Ramos (cell line): ENCODE results near the gene FAM53B.

Source experiments
- in situ Hi-C: fragments of 300-500 bp; cut with MboI; formaldehyde crosslinking; loops from one replicate; pipeline ENCODE4 v1.14.3; 2022; ENCODE audit warnings: low sequenced_read_pairs; ENCODE audit not compliant: unreplicated experiment

FAM53B gene

DNA sequence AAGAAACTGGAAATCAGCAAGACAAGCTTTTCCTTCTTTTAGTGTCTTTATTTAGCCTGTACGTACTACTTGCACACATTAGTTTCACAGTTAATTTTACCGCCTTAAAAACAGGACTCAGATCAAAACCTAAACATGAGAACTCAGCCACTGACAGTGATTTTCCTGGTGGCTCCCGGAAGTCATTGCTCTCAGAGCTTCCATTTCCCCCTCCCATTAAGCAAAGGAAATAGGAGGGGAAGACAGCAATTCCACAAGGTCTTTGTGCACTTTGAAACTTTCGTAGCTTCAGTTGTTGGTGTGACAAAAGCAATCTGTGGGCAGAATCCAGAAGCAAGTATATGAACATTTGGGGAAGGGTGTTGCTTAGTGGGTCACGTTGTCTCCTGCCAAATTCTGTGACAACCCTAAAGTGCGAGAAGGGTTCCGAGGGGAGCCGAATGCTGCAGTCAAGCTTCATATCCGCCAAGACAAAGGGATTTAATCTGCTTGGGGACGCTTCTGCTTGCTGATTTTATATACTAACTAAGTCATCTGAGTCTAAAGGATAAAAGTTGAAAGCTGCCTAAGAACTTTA is 30.4 kb downstream of the FAM53B start:
- in situ Hi-C loops, result no loop called here

DNA sequence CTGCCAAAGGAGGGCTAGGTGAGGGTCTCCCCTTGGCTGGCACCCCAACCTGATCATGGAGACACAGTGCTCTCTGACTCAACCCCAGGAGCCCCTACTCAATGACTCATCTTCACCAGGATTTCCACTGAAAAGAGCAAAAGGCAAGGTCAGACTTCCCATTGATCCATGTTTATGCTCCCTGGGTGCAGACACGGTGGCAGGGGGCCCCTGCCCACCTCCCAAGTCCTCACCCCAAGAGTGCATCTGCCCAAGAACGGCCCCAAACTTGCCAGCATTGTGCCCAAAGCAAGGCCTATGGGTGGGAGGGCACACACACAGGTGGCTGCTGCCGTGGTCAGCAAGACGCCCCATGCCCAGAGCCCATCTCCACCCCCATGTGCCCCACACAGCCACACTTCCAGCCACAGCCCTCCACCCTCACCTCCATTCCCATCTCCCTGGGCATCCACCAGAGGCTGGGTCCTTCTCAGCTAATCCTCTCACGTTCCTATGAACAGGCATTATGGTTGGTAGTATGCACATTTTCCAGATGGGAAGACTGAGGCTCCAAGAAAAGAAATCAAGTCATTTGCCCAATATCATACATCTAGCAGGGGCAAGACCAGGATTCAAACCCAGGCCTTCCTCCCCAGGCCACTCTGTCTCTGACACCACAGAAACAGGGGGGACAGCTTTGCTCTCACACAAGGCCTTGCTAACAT is 31.3 kb downstream of the FAM53B start:
- in situ Hi-C loops, result no loop called here

DNA sequence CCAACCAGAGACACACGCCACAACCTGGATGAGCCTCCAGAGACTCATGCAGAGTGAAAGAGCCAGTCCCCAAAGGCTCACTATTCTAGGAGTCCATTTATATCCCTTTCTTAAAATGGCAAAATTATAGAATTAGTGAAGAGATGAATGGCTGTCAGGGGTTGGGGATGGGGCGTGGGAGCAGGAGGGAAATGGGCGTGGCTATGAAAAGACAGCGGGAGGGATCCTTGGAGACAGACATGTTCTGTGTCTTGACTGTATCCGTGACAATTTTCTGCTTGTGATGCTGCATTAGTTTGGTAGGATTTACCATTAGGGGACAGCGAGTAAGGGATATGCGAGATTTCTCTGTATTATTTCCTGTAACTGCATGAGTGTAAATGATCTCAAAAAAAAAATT is 33.0 kb downstream of the FAM53B start:
- in situ Hi-C loops, result no loop called here

DNA sequence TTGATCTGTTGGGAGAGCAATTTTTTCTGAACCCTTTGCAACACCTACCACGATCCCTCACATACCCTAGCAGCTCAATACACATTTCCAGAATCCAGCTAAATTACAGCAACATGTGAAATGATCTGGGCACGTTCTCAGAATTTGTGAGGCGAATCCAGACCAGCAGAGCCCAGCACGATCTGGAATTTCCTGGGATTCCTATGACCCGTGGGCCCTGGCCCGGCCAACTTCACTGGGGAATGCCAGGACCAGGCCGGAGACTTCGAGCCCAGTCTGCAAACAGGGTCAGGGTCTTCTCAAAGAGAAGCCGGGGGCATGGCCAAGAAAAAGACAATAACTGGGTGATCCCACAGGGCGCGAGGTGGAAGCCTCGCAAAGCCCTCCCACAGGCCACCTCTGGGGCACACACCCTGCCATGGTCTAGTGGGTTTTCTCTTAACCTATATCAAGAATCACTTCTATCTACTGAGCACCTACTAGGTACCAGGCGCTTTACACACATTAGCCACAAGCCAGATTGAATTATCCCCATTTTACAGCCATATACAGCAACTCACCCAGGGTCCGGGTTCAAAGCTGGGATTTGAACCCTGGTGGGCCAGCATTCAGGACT is 33.8 kb downstream of the FAM53B start:
- in situ Hi-C loops, result no loop called here

DNA sequence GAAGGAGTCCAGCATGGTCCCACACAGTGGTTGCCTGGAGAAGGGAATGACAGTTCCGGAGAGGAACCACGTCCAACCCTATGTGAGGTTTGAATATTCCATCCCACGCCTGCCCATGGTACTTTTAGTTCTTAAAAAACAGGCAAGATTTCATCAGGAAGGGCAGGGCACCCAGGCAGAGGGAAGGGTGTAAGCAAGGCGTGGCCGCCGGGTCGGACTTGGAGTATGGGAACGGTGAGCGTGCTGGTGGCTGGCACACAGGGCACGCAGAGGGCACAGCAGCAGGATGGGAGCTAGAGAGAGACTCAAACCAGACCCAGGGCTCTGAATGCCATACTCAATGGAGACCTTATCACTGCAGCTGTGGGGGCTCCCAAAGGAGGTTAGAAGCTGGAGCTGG is 34.3 kb downstream of the FAM53B start:
- in situ Hi-C loops, result no loop called here

DNA sequence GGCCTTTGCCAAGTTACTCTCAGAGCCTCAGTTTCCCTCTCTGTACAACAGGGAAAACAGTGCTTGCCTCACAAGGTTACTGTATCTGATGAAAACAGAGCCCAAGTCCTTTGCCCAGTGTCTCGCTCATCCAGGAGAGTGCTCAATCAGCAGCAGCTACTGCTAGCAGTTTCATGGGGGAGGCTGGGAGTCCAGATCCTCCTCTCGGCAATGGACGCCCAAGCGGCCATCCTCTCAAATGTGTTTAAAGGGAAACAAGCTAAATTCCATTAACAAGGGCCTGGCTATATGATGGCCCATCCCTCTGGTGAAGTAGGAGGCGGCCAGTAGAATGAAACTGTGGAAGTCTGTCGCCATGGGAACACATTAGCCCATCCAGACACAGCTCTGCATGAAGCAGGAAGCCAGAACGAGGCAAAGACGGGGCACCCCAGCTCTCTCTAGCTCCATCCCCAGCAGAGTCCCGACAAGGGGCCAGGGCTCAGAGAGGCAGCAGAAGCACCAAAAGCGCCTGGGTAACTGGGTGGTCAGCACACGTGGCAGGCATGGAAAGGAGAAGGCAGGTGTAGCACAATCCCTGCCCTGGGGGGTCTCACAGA is 35.2 kb downstream of the FAM53B start:
- in situ Hi-C loops, result no loop called here

DNA sequence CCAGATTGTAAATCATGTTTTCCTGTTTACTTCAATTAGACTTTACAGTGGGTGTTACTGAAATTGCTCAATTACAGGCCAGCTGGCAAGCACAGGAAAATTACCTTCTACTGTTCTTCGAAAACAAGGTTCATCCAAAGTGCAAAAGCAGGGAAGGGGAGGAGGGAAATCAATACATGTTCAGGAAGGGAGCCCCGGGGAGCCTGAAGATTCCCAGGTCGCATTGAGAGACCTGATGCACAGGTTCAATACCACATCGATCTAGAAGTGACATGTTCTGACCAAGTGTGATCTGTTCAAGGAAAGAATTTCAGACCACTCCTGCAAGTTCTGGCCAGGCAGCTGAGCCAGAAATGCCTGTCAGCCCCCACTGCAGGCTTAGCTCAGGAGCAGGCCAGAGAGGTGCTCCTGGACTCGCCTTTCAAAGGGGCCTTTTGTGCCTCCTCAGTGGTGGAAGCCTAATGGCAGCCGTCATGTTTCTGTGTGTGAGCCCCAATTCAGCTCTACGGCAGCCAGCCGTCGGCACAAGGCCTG is 35.9 kb downstream of the FAM53B start:
- in situ Hi-C loops, result no loop called here

DNA sequence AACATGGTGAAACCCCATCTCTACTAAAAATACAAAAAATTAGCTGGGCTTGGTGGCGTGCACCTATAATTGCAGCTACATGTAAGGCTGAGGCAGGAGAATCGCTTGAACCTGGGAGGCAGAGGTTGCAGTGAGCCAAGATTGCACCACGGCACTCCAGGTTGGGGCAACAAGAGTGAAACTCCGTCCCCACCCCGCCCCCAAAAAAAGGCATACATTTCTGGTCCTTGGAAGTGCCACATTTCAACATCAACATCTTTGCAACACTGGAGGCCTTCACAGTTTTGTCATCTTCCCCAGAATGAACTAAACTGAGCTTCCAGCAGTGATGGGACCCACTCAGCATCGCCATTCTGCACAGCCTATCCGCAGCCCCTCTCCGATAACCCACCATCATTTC is 36.6 kb downstream of the FAM53B start:
- in situ Hi-C loops, result no loop called here

DNA sequence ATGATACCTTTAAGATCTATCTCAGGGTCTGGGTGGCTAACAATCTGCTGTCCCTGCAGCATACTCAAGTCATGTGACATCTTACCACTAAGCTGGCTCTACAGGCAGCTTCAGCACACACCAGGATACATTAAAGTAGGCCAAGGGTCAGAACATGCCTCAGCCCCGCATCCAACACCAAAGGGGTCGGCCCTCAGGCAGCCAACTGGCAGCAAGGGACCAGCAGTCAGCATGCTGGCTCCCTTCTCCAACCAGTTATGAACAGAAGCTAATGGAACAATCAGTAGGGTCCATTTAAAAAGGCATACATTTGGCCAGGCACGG is 37.1 kb downstream of the FAM53B start:
- in situ Hi-C loops, result no loop called here

DNA sequence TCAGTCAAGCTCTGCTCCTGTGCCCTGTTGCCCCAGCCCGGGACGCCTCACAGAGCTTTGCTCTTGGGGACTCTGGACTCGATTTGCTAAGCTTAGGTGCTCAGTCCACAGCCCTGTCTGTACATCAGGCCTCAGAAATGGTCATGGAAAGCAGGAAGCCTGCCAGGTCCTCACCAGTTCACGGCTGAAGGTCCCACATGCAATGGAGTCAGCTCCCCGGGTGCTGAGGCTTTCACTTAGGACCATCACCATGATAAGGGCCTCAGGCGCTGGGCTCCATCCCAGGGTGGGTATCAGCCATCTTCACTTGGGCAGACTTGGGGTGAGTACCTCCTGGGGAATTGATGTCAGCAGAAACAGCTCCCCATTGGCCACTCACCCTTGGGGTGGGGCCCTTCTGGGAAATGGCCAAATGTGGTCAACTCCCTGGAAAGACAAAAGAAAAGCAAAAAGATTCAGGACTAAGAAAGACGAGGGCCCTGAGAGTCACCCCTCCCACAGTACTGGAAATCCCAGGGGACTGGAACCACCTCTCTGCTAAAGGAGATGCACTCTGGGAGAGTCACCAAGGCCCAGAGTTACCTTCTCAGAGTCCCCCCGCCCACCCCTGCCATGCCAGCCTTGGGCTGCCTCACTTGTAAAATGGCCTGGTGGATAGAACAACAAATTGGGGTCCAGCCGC is 37.6 kb downstream of the FAM53B start:
- in situ Hi-C loops, result no loop called here

DNA sequence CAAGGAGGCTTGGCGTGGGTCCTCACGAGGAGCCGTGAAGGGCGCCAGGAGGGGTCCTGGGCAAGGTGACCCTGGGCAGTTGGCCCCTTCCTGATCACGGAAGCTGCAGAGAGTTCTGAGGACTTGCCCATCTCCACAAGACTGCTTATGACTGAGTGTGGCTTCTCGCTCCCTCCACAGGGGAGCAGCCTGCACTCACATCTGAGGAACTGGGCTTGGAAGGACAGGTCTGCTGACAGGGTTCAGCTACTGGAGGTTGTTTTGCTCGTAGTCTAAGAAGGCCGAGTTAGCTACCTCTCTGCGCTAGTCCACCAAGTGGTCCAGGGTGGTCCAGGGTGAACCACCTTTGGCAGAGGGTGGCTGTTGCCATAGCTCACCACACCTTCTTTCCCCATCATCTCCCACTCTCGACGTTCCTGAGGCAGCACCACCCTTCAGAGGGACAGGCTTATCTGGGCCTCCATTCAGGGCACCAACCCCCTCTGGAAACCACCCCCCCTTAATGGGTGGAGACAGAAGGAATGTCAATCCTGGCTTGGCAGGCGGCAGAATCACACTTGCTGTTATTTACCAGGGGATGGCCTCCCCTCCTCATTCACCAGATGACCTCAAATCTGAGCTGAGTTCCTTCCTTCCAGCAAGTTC is 38.2 kb downstream of the FAM53B start:
- in situ Hi-C loops, result no loop called here

DNA sequence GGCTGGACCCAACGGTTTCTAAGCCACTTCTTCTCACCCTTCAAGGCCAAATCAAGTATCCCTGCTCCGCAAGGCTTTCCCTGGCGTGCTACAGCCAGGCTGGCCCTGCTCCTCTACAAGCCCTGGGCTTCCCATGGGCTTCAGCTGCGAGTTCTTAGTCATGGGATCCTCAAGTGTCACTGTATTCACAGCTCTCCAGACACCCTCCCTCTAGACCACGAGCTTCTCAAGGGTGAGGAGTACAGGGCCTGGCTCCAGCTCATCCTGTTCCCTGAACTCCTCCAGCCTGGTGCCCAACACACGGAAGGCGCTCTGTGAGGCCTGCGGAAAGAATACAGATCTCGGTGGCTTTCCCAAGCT is 38.8 kb downstream of the FAM53B start:
- in situ Hi-C loops, result no loop called here

DNA sequence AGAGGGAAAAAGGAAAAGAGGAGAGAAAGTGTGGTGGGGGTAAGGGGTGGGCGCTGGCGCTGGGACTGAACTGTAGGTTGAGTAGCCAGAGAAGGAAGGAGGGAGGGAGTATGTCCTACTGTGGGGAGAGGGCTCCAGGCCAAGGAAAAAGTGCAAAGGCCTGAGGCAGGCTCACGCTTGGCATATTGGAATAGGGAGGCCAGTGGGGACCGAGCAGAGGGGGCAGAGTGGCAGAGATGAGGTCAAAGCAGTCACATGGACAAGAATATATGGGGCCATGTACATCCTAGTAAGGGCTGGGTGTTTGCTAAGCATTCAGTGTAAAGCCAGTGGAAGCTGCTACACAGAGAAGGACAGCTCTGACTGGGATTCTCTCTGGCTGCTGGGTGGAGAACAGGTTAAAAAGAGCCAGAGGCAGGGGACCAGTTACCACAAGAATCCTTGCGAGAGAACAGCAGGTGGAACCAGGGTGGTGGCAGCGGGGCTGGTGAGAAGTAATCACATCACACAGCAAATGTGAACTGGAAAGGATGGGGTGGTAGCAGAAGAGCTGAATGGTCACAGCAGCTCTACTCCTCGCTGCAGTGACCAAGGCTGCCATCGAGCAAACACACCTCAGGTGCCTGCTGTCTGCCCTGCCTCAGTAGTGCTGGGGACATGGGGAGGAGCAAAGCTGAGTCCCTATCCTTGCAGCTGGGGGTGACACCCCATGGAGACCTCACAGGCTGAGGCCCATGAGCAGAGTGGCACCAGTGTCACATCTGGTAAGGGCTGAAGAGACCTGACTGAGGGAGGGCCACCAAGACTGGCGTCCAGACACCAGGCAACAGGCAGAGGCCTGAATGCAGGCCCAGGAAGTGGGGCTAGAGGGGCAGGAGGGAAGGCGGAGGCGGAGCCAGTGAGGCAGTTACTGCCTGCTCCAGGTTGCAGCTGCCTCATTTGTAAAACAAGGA is 39.5 kb downstream of the FAM53B start:
- in situ Hi-C loops, result no loop called here

DNA sequence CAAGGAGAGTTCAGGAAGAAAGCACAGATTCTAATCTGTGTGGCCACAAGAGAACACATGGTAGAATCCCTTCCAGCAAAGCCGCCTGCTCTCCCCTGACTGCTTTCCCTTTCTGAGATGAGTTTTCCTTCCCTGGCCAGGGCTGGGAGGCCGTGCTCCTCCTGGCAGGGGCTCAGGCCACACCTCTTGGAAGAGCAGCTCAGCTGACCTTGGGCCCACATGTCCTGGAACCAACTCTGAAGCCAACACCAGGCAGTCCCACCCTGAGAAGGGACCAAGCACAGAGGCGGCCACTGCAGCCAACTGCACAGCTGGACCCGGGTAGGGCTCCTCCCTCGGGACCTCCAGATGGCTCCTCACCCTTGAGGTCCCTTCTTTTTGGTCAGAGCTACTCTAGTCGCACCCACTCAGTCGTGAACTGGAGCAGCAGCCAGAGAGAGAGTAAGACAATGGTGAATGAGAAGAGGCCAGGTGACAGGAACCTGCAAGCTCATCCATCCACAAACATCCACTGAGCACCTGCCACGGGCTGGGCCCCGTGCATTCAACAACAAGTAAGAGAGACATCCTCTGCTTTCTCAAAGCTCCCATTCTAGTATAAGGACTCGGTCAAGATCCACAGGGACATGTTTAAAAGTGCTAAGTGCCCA is 40.3 kb downstream of the FAM53B start:
- in situ Hi-C loops, result no loop called here

DNA sequence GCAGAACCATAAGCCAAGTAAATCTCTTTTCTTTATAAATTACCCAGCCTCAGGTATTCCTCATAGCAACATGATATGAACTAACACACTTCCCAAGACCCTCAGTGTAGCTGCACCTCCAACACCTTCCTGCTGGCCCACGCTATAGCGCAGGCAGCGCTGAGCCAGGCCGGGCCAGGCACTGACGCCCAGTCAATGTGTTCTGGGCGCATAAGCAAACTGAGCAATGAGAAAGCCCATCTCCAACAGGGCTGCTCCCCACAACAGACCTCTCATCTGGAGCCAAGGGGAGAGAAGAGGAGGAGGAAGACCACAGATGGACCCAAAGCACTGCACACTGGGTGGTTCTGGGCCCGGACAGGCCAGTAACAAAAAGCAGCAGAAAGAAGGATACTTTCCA is 40.8 kb downstream of the FAM53B start:
- in situ Hi-C loops, result no loop called here

DNA sequence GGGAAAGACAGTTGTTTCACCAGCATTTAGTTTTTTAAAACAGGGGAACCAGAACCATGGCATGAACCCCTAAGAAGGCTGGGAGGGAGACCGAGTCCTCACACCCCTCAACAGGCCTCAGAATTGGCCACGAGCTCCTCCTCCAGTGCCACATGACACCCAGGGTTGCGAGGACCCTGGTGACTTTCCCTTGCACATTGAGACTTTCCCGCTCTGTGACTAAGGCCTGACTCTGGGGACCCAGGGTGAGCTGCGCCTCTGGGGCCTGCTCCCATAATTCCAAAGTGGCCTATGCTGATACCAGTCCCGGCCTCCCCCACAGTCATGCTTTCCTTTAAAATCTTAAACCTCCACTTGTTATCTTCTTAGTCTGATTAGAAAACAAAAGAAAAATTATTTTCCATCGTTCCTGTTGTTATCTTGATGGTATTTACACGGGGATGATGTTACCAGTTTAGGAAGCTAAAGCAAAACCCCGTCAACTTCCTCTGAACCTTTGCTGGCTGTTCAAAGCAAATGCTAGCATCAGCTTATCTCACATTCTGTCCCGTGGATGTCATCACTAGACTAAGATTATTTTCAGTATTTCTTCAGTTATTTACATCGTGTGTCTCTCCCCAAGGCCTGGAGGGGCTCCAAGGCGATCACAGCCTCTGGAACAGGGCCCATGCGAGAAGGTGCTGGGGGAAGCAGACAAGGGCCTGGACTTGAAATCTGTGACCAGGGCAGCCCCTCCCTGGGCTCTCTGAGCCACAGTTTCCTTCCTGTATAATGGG is 42.1 kb downstream of the FAM53B start:
- in situ Hi-C loops, result no loop called here

DNA sequence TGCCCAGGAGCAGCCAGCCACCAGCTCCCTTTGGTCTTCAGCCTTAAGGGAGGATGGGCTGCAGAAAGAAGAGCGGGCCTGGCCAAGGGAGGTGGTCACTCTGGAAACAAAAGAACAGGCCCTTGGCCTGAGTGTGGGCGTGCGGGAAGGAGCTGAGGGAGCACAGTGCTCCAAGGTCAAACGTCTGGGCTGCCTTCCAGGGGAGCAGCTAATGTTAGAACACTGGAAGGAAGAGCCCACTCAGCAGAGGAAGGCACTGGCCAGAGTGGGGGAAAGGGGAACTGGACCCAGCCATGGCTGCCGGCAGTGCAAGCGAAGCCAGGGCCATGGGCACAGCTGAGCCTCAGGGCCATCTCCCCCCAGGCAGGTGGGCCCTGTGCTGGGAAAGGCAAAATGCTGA is 42.7 kb downstream of the FAM53B start:
- in situ Hi-C loops, result no loop called here

DNA sequence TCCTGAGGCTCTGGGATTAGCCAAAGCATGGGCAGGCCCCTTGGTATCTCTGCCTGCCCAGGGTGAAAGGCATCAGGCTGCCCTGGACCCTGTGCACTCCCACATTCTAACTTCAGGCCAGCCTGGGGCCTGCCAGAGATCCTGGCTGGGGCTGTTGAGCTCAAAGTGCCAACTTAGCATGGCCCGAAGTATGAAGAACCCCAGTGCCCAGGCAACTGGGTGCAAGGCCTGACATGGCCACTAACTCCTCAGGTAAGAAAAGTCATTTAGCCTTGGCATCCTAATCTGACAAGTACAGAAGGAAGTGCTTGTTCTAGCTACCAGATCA is 43.2 kb downstream of the FAM53B start:
- in situ Hi-C loops, result no loop called here
